Sigmoid colon (tissue), 4 donors: ENCODE results near the gene FBXO10.

Experiments
- EP300 ChIP-seq, 4 donors: sonication (generic); formaldehyde crosslinking; IDR thresholded peaks; one replicate each; pipeline ENCODE4 v1.6.1; 2017; ENCODE audit warnings: antibody characterized with exemption in 4 of 4
- POLR2A ChIP-seq, 2 donors: fragments of 450-650 bp; IDR thresholded peaks; one replicate each; pipeline ENCODE4 v1.6.1; 2016; ENCODE audit warnings: antibody characterized with exemption in 2 of 2, mild to moderate bottlenecking in 2 of 2, moderate library complexity in 2 of 2
- POLR2AphosphoS5 ChIP-seq, 4 donors: sonication (generic); formaldehyde crosslinking; IDR thresholded peaks; one replicate each; pipeline ENCODE4 v1.6.1; 2017; ENCODE audit warnings: antibody characterized with exemption in 4 of 4
- TF ChIP-seq, protein P1 (sequence below), 4 experiments: fragments of 450-650 bp in 3 of 4; fragments of 200-600 bp in 1 of 4; IDR thresholded peaks; one replicate each; pipeline ENCODE4 v1.5.1; 2016 to 2019; ENCODE audit warnings: antibody characterized with exemption in 4 of 4, mild to moderate bottlenecking in 3 of 4, moderate library complexity in 2 of 4

DNA sequence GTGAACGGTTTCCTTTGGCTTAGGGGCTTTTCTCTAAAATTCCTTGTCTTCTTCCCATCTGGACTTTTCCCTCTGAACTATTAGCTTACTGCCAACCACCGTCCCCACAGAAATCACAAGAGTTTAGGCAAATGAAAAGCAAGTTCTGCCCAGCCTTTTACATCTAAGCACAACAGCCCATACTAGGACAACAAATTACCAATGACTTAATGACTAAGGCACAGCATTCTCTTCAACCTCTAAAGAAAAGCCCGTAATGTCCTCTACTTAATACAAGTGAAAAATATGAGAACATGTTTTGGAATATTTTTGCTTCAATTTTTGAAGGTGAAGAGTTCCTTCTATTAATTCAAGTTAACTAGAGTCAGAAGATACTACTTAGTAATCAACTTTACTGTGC is 112.2 kb downstream of the FBXO10 start:
- TF ChIP-seq POLR2A (IDR thresholded peaks at IDR 0.05) (no peak), POLR2AphosphoS5 (IDR thresholded peaks at IDR 0.05) (no peak), EP300 (IDR thresholded peaks at IDR 0.05) (no peak)
- TF ChIP-seq, protein P1, sequence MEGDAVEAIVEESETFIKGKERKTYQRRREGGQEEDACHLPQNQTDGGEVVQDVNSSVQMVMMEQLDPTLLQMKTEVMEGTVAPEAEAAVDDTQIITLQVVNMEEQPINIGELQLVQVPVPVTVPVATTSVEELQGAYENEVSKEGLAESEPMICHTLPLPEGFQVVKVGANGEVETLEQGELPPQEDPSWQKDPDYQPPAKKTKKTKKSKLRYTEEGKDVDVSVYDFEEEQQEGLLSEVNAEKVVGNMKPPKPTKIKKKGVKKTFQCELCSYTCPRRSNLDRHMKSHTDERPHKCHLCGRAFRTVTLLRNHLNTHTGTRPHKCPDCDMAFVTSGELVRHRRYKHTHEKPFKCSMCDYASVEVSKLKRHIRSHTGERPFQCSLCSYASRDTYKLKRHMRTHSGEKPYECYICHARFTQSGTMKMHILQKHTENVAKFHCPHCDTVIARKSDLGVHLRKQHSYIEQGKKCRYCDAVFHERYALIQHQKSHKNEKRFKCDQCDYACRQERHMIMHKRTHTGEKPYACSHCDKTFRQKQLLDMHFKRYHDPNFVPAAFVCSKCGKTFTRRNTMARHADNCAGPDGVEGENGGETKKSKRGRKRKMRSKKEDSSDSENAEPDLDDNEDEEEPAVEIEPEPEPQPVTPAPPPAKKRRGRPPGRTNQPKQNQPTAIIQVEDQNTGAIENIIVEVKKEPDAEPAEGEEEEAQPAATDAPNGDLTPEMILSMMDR (IDR thresholded peaks at IDR 0.05), result no peak
